GM19438 (cell line): ENCODE measurements around the gene SF3B5.
A peak's percentile ranks its signal among the peaks of the same experiment; 100 is the strongest.
"Not testable (repeated sequence)": the region's sequence is repeated elsewhere in the genome, so short reads cannot be mapped to it uniquely, and the experiment has no call there.

Experiments
- ATAC-seq: cut with Tn5 transposase; IDR thresholded peaks from one replicate; pipeline ENCODE4 v1.9.1; 2021; ENCODE audit warnings: low read depth; ENCODE audit not compliant: unreplicated experiment

SF3B5 gene

DNA sequence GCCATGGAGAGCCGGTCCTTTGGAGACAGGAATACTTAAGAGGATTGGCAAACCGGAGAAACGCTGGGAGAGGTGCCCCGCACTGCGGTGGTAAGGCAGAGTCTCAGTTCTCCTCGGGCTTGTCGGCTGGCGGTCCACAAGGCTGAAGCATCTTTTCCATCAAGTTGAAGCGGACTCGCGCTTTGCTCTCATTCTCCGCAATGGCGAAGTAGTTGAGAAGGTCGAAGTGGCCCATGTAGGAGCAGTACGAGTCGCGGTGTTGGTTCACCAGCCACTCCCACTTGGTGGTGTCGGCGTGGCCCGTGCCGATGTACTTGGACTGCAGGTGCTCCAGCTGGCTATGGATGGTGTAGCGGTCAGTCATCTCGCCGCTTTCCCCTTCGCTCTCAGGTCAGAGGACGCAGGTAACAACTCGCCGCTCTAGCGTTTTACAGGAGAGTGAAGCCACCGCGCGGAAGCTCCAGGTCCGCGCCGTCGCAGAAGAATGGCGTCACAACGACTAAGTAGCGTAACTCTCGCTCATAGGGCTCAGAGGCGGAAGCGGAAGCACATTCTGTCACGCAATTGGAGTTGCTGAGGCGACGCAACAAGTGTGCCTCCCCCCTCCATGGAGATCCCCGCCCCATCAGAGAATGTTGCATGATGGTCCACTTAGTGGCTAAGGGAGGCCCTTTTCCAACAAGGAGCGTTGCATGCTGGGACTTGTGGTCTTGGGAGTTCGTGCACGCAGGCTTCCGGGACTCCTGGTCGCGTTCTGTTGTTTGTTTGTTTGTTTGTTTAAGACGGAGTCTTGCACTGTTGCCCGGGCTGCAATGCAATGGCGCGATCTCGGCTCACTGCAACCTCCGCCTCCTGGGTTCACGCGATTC lies at the start of gene SF3B5:
SF3B5 (minus strand) TSS at position 440 of the 869 bp plus-strand sequence; CDS start at position 364, 76 bp downstream.
- peak; percentile 94 for ATAC-seq

DNA sequence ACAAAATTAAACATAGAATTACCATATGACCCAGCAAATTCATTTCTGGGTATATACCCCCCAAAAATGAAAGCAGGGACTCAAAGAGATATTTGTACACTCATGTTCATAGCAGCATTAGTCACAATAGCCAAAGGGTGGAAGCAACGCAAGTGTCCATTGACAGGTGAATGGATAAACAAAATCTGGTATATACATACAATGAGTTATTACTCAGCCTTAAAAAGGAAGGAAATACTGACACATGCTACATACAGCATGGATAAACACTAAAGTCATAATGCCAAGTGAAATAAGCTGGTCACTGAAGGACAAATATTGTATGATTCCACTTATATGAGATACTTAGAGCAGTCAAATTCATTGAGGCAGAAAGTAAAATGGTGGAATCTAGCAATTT lies 49.6 kb upstream of the SF3B5 start:
- no peak for ATAC-seq

DNA sequence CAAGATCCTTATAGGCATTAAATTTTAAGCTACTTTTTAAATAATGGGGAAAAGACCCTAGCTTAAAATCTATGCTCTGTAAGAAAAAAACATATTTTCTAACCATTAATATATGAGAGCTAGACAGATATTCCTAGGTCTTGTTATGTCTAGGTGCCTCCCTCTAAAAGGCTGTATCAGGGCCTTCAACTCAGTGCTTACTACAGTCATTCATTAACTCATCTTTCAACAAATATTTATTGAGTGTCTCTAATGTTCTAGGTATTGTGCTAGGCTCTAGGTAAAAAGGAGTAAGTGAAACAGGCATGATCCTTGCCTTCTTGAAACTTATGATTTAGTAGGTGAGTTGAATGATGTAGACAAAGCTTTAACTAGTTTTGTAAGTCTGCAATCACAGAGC lies 48.5 kb upstream of the SF3B5 start:
- ATAC-seq, result no peak

DNA sequence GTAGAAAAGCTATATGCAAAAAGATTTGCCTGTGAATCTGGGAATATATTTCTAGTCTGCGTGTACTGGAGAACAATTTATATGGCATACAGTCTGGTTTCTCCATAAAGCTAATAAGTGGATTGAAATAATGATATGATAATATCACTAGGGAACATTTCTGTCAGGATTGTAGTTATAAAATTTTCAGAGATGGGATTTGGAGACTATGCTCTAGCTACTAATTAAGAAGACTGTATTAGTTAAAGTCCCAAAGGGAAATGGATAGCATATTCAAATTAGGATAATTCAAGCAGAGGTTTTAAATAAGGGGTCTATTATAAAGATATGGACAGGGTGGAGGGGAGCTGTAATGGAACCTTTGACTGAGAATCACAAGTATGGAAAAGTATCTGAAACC lies 47.7 kb upstream of the SF3B5 start:
- no peak for ATAC-seq

DNA sequence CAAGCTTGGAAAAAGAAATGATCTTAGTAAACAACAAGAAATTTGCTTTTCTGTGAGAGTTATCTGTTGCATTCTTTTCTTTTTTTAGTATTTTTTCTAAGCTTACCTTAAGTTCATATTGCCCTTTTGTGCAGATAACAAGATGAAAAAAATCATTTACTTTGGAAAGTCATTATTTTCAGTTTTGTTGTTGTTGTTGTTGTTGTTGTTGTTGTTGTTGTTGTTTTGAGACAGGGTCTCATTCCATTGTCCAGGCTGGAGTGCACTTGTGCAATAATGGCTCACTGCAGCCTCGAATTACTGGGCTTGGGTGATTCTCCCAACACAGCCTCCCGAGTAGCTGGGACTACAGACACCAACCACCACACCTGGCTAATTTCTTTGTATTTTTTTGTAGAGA lies 46.1 kb upstream of the SF3B5 start:
- ATAC-seq, result no peak

DNA sequence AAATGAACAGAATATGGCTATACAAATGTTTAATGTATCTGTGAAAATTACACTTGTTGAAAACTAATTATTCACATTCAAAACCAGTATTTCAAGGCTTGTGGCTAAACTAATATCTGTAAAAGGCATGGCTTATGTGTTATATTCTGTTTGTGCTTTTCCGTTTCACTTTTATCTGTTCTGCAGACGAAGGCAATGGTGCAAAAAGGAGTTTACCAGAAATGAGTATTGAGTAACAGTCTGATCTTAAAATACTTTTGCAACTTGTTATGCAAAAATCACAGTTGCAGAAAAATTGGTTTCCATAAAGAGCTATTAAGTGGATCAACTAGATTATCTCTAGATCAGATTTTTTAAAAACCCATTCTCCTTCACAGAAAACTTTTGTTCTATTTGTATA lies 45.5 kb upstream of the SF3B5 start:
- ATAC-seq, result peak; percentile 54

DNA sequence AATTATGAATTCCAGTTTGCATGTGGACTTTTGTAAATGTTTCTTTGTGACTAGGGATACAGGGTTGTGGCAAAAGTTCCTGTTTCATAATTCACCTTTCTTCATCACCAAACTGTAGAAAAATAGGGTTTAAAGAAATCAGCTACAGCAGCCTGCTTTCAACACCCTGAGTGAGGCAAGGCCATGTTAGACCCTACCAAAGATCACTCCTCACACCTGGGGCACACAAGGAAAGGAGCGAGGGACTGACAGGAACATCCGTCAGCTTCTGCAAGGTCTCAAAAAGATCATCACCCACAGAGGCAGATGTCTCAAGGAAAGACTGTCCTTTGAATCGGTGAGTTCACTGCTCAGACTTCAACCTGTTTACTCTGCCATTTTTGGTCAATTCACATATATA lies 44.4 kb upstream of the SF3B5 start:
- no peak for ATAC-seq

DNA sequence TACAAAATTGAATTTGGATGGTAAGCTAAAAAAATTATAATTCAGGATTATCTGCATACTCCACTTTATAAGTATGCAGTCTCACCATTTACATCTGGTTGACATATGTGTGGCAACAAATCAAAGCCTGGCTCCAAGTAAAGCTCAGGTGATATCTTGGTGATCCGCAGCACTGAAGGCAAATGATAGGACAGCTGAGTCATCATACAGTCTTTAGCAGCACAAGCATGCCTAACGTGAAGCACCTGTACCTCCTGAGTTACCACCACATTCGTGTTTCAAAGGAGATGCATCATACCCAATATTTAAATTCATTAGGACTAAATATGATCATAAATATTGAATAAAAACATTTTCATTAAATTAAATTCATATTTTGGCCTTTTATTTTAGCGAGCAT lies 43.2 kb upstream of the SF3B5 start:
- ATAC-seq, result no peak

DNA sequence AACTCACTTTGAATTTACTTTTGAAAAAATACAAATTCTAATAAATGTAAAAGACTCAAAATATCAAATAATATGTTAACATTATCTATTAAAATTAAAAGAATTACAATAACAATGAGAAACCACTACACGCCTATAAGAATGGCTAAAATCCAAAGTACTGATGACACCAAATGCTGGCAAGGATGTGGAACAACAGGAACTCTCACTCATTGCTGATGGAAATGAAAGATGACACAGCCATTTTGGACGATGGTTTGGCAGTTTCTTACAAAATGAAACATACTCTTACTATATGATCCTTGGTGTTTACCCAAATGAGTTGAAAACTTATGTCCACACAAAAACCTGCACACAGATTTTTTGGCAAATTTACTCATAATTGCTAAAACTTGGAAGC lies 39.4 kb upstream of the SF3B5 start:
- no peak for ATAC-seq

DNA sequence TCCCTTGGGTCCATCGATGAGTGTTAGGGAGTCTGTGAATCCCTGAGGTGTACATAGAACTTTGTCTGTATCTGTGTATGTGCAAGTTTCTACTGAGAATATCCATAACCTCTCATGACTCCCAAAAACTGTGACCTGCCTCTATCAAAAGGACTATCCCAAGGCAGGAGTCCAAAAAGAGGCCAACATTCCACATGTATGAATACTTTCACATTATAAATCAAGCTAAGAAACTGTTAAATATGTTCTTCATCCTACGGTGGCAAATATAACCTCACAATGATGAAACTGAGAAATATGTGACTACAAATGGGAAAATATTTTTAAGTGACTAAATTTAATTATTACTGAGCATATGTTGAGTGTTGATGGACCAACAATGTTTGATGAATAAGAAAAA lies 38.8 kb upstream of the SF3B5 start:
- no peak for ATAC-seq

DNA sequence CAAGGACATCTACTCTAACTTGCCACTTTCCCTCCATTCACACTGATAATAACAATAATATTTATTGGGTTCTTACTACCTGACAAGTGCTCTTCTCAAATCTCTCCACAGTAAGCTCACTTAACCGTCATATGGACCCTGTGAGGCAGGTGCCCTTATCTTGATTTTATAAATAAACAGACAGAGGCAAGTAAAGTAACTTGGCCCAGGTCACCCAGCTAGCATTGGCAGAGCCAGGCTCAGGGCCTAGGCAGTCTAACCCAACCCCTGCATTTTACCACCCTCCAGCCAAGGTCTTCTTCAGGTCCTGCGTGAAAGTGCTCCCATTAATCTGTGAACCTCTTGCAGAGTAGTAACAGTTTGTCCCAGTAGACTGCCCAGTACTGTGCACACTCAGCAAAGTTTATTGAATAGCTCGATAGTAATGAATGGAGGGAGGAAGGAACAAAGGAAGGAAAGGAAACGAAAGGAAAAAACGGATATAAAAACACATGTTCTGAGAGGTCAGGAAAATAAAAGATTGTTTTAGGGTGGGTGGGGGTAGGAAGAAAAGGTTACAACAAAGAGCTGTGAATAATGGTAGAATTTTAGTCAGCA lies 38.0 kb upstream of the SF3B5 start:
- ATAC-seq, result no peak

DNA sequence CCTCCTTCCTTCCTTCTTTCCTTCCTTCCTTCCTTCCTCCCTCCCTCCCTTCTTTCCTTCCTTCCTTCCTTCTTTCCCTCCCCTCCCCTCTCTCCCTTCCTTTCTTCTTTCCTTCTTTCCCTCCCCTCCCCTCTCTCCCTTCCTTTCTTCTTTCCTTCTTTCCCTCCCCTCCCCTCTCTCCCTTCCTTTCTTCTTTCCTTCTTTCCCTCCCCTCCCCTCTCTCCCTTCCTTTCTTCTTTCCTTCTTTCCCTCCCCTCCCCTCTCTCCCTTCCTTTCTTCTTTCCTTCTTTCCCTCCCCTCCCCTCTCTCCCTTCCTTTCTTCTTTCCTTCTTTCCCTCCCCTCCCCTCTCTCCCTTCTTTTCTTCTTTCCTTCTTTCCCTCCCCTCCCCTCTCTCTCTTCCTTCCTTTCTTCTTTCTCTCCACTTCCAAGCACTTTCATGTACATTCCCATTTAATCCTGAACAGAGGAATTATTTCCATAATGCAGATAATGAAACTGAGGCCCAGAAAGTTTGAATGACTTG lies 36.9 kb upstream of the SF3B5 start:
- not testable (repeated sequence) for ATAC-seq

DNA sequence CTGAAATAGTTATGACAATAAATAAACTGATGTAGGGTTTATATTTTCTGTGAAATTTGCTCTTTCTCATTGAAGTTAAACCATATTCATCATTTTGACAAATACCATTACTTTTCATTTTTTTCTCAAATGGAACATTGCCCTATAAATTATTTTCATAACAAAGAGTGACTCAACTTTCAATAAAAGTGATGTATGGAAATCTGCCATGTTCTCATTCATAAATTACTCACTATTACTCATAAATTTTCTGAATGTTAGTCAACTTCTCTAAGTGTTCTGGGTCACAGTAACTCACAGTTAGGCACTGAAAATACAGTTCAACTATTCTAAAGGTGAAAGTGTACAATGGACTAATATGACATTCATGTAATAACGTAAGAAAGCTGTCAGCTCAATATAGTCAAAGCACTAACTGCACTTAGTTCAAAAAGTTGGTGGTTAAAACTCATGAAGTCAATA lies 35.9 kb upstream of the SF3B5 start:
- ATAC-seq, result no peak

DNA sequence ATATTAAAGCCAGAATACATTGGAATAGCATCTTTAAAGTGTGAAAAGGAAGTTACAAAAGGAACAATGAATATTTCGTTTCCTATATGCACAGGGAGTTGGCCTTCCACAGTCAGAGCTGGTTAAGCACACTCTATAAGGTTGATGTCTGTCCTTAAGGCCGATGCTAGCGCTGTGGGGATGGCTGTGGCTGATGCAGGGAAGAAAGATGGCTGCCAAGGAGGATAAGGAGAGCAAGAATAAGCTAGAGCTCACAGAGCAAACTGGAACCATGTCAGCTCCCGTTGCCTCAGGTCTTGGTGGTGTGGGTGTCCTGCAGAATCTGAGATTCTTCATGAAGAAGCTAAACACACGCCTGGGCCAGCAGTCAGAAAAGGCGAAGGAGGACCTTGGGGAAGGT lies 34.1 kb upstream of the SF3B5 start:
- ATAC-seq, result no peak

DNA sequence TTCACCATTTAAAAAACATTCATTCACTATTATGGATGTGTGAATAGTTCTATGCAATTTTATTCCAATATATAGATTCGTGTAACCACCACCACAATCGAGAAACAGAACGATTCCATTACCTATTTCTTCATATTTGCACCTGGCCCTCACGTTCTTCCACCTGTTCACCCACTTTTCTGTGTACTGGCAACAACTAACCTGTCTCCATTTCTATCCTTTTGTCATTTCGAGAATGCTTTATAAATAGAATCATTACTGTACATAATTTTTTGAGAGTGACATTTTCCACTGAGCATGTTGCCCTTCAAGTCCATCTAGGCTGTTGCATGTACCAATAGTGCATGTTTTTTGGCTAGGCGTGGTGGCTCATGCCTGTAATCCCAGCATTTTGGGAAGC lies 31.7 kb upstream of the SF3B5 start:
- no peak for ATAC-seq

DNA sequence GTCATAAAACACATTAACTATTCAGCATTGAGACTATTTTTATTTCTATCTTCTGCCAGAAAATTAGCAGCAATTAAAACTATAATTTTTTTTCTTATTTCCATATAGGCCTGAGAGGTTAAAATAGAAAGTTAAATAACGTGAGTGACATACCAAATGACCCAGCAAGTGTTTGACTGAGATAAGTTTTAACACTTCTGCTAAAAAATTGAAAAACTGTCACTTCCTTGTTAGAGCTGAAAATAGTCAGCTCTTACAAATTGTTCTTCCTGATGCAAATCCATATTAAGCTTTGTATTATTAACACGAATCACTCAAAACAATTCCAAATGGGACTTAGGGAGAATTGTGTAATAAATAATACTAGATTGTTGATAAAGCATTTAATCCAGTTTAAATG lies 28.5 kb upstream of the SF3B5 start:
- no peak for ATAC-seq

DNA sequence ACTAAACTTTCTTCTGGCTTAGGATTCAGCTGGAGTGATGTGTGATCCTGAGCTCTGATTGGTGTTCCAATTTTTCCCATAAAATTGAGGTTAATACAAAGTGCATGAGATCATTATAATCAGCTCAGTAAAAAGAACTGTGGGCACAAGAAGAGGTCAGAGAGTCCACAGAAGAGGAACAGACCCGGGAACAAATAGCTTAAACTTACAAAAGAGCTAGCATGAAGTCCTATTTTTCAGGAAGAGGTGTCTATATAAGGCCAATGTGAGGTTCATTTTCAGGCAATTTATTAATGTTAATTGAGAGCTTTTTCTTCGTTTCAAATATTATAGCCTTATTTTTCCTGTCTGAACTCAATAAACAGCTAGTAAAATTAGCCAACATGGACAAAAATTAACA lies 28.0 kb upstream of the SF3B5 start:
- no peak for ATAC-seq

DNA sequence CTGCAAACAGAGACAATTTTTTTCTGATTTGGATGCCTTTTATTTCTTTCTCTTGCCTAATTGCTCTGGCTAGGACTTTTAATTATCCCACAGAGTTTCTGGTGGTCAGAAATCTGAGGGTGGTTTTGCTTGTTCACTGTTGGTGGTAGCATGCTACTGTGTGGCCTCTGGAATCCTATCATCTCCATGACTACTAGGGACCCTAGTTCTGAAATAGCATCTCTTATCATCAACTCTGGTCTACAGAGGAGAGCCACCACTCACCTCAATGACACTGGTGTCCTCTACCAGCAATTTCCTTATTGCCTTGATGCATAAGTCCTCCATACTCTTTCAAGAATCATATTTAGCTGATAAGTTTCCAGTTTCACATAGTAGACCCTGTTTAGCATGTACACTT lies 27.5 kb upstream of the SF3B5 start:
- no peak for ATAC-seq

DNA sequence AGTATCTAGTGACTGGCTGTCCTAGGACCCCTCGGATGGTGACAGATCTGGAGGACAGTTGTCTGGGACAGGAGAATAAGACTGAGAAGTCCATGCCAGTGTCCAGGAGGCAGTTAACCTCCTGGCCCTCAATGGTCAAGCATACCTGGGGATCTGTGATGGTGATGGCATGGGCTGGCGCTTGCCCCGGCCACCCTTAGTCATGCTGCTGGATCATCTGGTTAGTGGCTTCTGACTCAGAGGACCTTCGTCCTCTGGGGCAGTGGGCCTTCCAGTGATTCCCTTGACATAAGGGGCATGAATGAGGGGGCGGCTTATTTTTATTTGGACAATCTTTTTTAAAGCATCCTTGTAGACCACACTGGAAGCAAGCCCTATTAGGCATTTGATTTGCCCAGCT lies 24.0 kb upstream of the SF3B5 start:
- ATAC-seq, result no peak

DNA sequence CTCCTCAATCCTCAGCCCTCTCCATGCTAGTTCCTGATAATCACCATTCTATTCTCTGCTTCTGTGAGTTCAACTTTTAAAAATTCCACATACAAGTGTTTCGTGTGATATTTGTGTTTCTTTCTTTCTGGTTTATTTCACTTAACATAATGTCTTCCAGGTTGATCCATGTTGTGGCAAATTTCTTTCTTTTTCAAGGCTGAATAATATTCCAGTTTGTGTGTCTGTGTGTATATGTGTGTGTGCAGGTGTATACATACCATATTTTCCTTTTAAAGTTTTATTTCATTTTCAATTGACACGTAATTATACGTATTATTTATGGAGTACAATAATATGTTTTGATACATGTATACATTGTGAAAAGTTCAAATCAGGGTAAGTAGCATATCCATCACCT lies 19.8 kb upstream of the SF3B5 start:
- no peak for ATAC-seq

DNA sequence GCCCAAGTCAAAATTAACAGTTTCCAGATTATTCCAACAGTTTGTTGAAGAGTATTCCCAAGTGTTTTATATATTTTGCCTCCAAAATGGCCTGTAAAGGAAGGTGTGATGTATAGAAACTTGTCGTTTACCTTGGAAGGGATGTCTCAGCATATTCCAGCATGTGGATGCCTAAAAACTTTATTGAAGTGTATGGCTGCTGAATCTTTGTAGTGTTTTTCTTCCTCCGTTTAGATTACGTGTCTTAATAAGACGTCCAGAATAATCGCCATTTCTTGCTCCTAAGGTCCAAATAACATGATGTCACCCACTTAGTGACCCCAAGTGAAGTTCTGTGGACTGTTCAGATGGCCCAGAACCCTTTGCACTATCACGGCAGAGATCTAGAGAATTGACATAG lies 18.0 kb upstream of the SF3B5 start:
- ATAC-seq, result no peak

DNA sequence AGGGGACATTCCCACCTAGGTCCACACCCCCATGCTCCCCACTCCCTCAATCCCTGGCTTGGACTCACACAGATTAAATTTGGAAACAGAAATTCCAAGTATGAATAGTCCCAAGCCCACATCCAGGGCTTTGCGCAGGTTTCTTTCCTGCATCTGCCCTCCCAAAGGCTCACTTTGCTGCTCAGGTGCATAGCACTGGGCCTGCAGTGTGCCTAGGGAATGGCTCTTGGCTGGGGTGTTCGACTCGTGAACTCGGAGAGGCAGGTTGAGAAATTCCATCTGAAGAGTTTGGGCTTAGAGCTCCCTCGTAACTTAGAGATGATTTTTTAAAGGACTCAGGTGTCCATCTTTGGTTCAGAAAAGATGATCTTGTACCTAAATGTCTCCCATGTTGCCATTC lies 14.8 kb upstream of the SF3B5 start:
- ATAC-seq, result no peak
